SK-N-SH treated with all-trans-retinoic acid at 6 μM for 48 hours (cell line): ENCODE data around the gene NPAS3.

Experiments used
- BACH2 ChIP-seq: fragments of 250-450 bp; sonication (Bioruptor Pico); IDR thresholded peaks from 2 replicates; pipeline ENCODE4 v1.9.0; 2021; ENCODE audit warnings: mild to moderate bottlenecking, borderline replicate concordance
- GLIS3 ChIP-seq: fragments of 250-450 bp; sonication (Bioruptor Pico); IDR thresholded peaks from 2 replicates; pipeline ENCODE4 v1.5.0; 2020; ENCODE audit warnings: mild to moderate bottlenecking, moderate library complexity

- TF ChIP-seq BACH2 (CRISPR knock-in tag) (no peak), GLIS3 (CRISPR knock-in tag) (no peak)
These were observed 657.8 kb downstream of the NPAS3 start for GRCh38 chr14:33596211-33597080.
